B cell (primary cell): ENCODE measurements around the gene FAM222A. TPM values are rescaled to one million over a fixed set of nuclear protein-coding genes. Genes with fewer than 3 reads are reported as not detected.

Source experiments
- ATAC-seq: fragments of 200-7000 bp; cut with Tn5 transposase; one replicate; pipeline ENCODE4 v1.10.0; 2021; ENCODE audit warnings: low read depth, mild to moderate bottlenecking, moderate number of reproducible peaks, moderate library complexity
- CTCF ChIA-PET: fragments of 350-600 bp; sonication (Branson Sonifier 250); formaldehyde crosslinking; loops from one replicate; lab custom pipeline; 2021; ENCODE audit warnings: antibody characterized with exemption, inconsistent platforms; lab: Charles Lee
- POLR2A ChIA-PET: fragments of 350-600 bp; sonication (Branson Sonifier 250); formaldehyde crosslinking; loops from one replicate; lab custom pipeline; 2021; ENCODE audit warnings: antibody characterized with exemption; lab: Charles Lee
- DNase-seq: peaks from one replicate; pipeline ENCODE4 v3.0.0; 2013
- H2AFZ ChIP-seq: 2 replicates; pipeline ENCODE4 v1.6.1; 2012; ENCODE audit warnings: mild to moderate bottlenecking, low read depth, low read length; ENCODE audit not compliant: insufficient read depth, poor library complexity, severe bottlenecking
- H3K27ac ChIP-seq, 2 donors: 1 replicate in 1 of 2; 2 replicates in 1 of 2; pipeline ENCODE4 v1.5.1; 2012 to 2013; ENCODE audit warnings: low read length in 2 of 2, mild to moderate bottlenecking in 2 of 2, moderate library complexity in 1 of 2
- H3K27me3 ChIP-seq, 4 experiments: fragments of 200-600 bp in 1 of 4; sonication (generic) in 1 of 4; replicated peaks in 1 of 4; 1 replicate in 2 of 4; 2 replicates in 2 of 4; pipeline versions ENCODE4 v1.6.1 to v1.7.0; 2013 to 2016; ENCODE audit warnings: low read length in 3 of 4, mild to moderate bottlenecking in 2 of 4, mixed read lengths in 1 of 4, moderate library complexity in 1 of 4; ENCODE audit not compliant: insufficient read depth in 4 of 4, control insufficient read depth in 3 of 4; ENCODE audit errors: control extremely low read depth in 1 of 4
- H3K36me3 ChIP-seq, 2 experiments: replicated peaks in 1 of 2; 1 replicate in 1 of 2; 2 replicates in 1 of 2; pipeline versions ENCODE4 v1.6.1 to v1.7.1; 2013; ENCODE audit warnings: low read length in 1 of 2; ENCODE audit not compliant: insufficient read depth in 2 of 2, control insufficient read depth in 1 of 2; ENCODE audit errors: control extremely low read depth in 1 of 2, extremely low read depth in 1 of 2
- H3K4me1 ChIP-seq, 2 donors: fragments of 200-600 bp in 1 of 2; sonication (generic) in 1 of 2; 1 replicate in 1 of 2; 2 replicates in 1 of 2; pipeline versions ENCODE4 v1.5.1 to v1.6.1; 2013 to 2017; ENCODE audit warnings: low read length in 2 of 2; ENCODE audit not compliant: control insufficient read depth in 2 of 2, insufficient read depth in 2 of 2
- H3K4me2 ChIP-seq: replicated peaks from 2 replicates; pipeline ENCODE3; 2012; ENCODE audit warnings: mild to moderate bottlenecking, low read depth, low read length; ENCODE audit not compliant: poor library complexity, severe bottlenecking
- H3K4me3 ChIP-seq, 5 experiments: fragments of 200-600 bp in 1 of 5; sonication (generic) in 1 of 5; 1 replicate in 3 of 5; 2 replicates in 2 of 5; pipeline versions ENCODE4 v1.5.1 to v1.7.0; 2011 to 2016; ENCODE audit warnings: low read length in 4 of 5, mild to moderate bottlenecking in 4 of 5, low read depth in 2 of 5, control low read depth in 1 of 5, moderate library complexity in 1 of 5; ENCODE audit not compliant: insufficient read depth in 1 of 5; ENCODE audit errors: control extremely low read depth in 1 of 5, extremely low read depth in 1 of 5
- H3K79me2 ChIP-seq: fragments of 200-600 bp; sonication (generic); one replicate; pipeline ENCODE4 v1.6.0; 2016; ENCODE audit warnings: low read length; ENCODE audit not compliant: control insufficient read depth, insufficient read depth
- H3K9ac ChIP-seq: fragments of 200-600 bp; sonication (generic); 2 replicates; pipeline ENCODE4 v1.6.1; 2017; ENCODE audit warnings: mild to moderate bottlenecking, low read length, moderate library complexity
- H3K9me3 ChIP-seq, 3 donors: one replicate each; pipeline versions ENCODE4 v1.6.1 to v1.7.1; 2013; ENCODE audit warnings: low read length in 2 of 3; ENCODE audit not compliant: control insufficient read depth in 2 of 3, insufficient read depth in 1 of 3; ENCODE audit errors: control extremely low read depth in 1 of 3
- H4K20me1 ChIP-seq: 2 replicates; pipeline ENCODE4 v1.6.0; 2012; ENCODE audit warnings: mild to moderate bottlenecking, low read length; ENCODE audit not compliant: insufficient read depth, control insufficient read depth, poor library complexity, severe bottlenecking
- H3K27ac Mint-ChIP-seq: one replicate; pipeline ENCODE4 v1.8.0; 2021; ENCODE audit warnings: mixed read lengths
- H3K27me3 Mint-ChIP-seq: one replicate; pipeline ENCODE4 v1.8.0; 2021; ENCODE audit warnings: mixed read lengths
- H3K4me1 Mint-ChIP-seq: one replicate; pipeline ENCODE4 v1.8.0; 2021; ENCODE audit warnings: mixed read lengths
- H3K4me3 Mint-ChIP-seq: one replicate; pipeline ENCODE4 v1.8.0; 2021; ENCODE audit warnings: mixed read lengths
- H3K9me3 Mint-ChIP-seq: one replicate; pipeline ENCODE4 v1.8.0; 2022; ENCODE audit warnings: mixed read lengths; ENCODE audit not compliant: insufficient read depth
- CTCF ChIP-seq: fragments of 200-600 bp; IDR thresholded peaks from one replicate; pipeline ENCODE4 v1.8.0; 2022; ENCODE audit warnings: antibody characterized with exemption, mild to moderate bottlenecking
- EZH2 ChIP-seq: IDR thresholded peaks from 2 replicates; pipeline ENCODE4 v1.6.1; 2012; ENCODE audit warnings: borderline replicate concordance, low read depth, mild to moderate bottlenecking, moderate library complexity, low read length; ENCODE audit not compliant: insufficient read depth, poor library complexity, severe bottlenecking
- WGBS: methylation state at CpG from one replicate; pipeline ENCODE4 v1.1.5; 2013; ENCODE audit warnings: missing lambda C conversion rate; ENCODE audit not compliant: insufficient coverage; 5-methylcytosine and 5-hydroxymethylcytosine counted together
- intact Hi-C: fragments of 100-400 bp; cut with micrococcal nuclease; formaldehyde crosslinking; loops from one replicate; pipeline ENCODE4 v1.10.0; 2022
- polyA plus RNA-seq: library from polyadenylated mRNA; depleted of rRNA; stranded (reverse); fragments of >200 nt; gene quantifications from 2 replicates; pipeline ENCODE4 v1.2.3, GENCODE V29; 2012
- total RNA-seq, 2 donors: library from RNA; stranded (reverse); fragments of 120-200 nt in 1 of 2; gene quantifications; 1 replicate in 1 of 2; 2 replicates in 1 of 2; pipeline versions ENCODE4 v1.2.3 to v1.2.4, GENCODE V29; 2013 to 2022

The FAM222A gene
- total and polyA plus RNA-seq, 2 donors (not counting 1 experiment from before 2014, with no cell fraction given) = 0.49 to 4.6 TPM

GRCh38 chr12:109741286-109741969 lies 27.8 kb downstream of the FAM222A start:
- intact Hi-C loops = no loop called here
- CTCF ChIA-PET = no interaction called here
- no peak overlapping the region for H3K4me3 ChIP-seq
- H2AFZ ChIP-seq = no peak overlapping the region
- H3K9me3 ChIP-seq = no peaks in the 10 kb centered on the region
- ATAC-seq (no peak), DNase-seq (no peak)
- no peak overlapping the region for H3K27ac ChIP-seq
- Mint-ChIP-seq H3K27me3 (peaks cover 8% of the 10 kb centered on the region), H3K9me3 (no peaks in the 10 kb centered on the region), H3K4me1 (no peaks in the 10 kb centered on the region), H3K4me3 (no peak overlapping the region), H3K27ac (no peak overlapping the region)
- no peaks in the 10 kb centered on the region for H4K20me1 ChIP-seq
- H3K4me1 ChIP-seq = no peaks in the 10 kb centered on the region
- POLR2A ChIA-PET = no interaction called here
- H3K36me3 ChIP-seq = no peaks in the 10 kb centered on the region
- H3K27me3 ChIP-seq = no peaks in the 10 kb centered on the region
- no peak overlapping the region for H3K9ac ChIP-seq
- H3K79me2 ChIP-seq = no peaks in the 10 kb centered on the region
- 100% methylated on average over 3 of the region's 4 CpGs for WGBS
- TF ChIP-seq CTCF (no peak), EZH2 (no peak)
- H3K4me2 ChIP-seq = no peak overlapping the region

- Histone ChIP-seq H3K4me3 (no peak overlapping the region), H3K27me3 (no peaks in the 10 kb centered on the region), H2AFZ (no peak overlapping the region), H3K9ac (no peak overlapping the region), H3K4me1 (no peaks in the 10 kb centered on the region), H3K79me2 (no peaks in the 10 kb centered on the region), H4K20me1 (no peaks in the 10 kb centered on the region), H3K4me2 (no peak overlapping the region), H3K9me3 (no peaks in the 10 kb centered on the region), H3K36me3 (no peaks in the 10 kb centered on the region), H3K27ac (no peak overlapping the region)
- no peak for TF ChIP-seq CTCF
- TF ChIP-seq EZH2 = no peak
- Mint-ChIP-seq H3K27ac (no peak overlapping the region), H3K4me1 (no peaks in the 10 kb centered on the region), H3K9me3 (no peaks in the 10 kb centered on the region), H3K27me3 (peaks cover 5% of the 10 kb centered on the region), H3K4me3 (no peak overlapping the region)
- ATAC-seq (no peak), DNase-seq (no peak)
- intact Hi-C loops = no loop called here
- POLR2A ChIA-PET = no interaction called here
- 97% methylated on average over 7 of the region's 14 CpGs for WGBS
- CTCF ChIA-PET = no interaction called here
Measured at GRCh38 chr12:109741970-109742703, 28.5 kb downstream of the FAM222A start.
